Measurements from ENCODE around the gene CEP112. TPM values are rescaled to one million over a fixed set of nuclear protein-coding genes. Genes with fewer than 3 reads are reported as not detected.

Gene CEP112
- total RNA-seq, 1 experiment from 2014 or later = 9.5 TPM

DNA sequence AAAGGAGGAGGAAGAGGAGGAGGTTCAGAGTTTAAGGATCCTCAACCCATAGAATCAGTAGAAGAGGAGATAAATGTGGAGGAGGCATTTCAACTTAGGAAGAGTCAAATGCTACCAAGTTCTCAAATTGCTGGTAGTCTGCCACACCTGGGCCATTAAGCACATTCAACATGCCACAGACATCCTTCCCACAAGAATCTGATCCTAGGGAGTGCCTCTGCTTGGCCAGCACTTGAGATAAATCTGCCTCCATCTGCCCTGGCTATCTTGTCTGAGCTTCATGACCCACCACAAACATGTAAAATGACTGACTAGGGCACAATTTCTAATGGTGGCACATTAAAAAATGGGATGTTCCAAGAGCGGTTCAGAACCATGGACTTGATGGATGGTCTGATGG lies 593.2 kb downstream of the CEP112 start:
- no peak for DNase-seq (ENCODE audit: low read depth, low spot score)

DNA sequence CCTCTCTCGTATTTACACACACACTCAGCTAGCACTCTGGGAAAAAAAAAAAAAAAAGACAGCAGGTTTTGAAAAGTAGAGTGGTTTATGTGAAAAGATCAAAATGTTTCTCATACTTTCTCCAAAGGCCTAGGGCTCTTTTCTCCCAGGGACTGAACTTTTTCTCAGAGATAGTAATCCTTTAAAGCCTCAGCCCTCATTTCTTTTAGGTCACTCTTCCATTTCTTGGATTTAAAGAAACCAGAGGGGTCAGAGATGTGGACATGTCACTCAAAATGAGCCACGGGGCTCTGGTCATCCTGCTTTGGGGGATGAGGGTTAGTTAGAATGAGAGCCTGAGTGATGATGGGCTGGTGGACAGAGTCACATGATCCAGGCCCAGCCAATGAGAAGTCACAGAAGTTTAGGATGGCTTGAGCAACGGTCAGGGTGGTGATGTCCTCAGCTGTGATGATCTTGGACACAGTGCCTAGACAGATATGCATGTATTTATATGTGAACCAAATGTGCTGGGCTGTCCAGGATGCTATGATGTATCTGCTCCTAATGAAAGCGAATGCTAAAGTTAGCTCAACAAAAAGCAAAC lies 596.8 kb downstream of the CEP112 start:
- no peak for ATAC-seq

More for the DNA sequence above, 593.2 kb downstream of the CEP112 start:
- BruUV-seq (replicated peaks) = no TSS peak
- Histone ChIP-seq H3K27me3 (ENCODE audit: control insufficient read depth, insufficient read depth, low read length) (no peaks in the 10 kb centered on the region), H3K36me3 (ENCODE audit: control insufficient read depth, insufficient read depth, low read length) (no peaks in the 10 kb centered on the region), H3K4me3 (ENCODE audit: low read depth in 2 of 2, low read length in 2 of 2) (no peak overlapping the region), H3K4me1 (ENCODE audit: control insufficient read depth, insufficient read depth, low read length) (no peaks in the 10 kb centered on the region), H3K27ac (ENCODE audit: low read length) (no peak overlapping the region), H3K9me3 (ENCODE audit: control insufficient read depth, insufficient read depth, low read depth, low read length) (no peaks in the 10 kb centered on the region)
- intact Hi-C loops (cut with micrococcal nuclease; ENCODE audit: unreplicated experiment) = no loop called here
- no peak for ATAC-seq
- TF ChIP-seq TCF7L2 (IDR thresholded peaks at IDR 0.05; ENCODE audit: low read depth, low read length) (no peak), SIN3A (IDR thresholded peaks at IDR 0.05; ENCODE audit: borderline replicate concordance, insufficient read depth, low read depth, low read length) (no peak), POLR2AphosphoS5 (IDR thresholded peaks at IDR 0.05; ENCODE audit: low read depth, low read length) (no peak)
- TF ChIP-seq, protein P1, sequence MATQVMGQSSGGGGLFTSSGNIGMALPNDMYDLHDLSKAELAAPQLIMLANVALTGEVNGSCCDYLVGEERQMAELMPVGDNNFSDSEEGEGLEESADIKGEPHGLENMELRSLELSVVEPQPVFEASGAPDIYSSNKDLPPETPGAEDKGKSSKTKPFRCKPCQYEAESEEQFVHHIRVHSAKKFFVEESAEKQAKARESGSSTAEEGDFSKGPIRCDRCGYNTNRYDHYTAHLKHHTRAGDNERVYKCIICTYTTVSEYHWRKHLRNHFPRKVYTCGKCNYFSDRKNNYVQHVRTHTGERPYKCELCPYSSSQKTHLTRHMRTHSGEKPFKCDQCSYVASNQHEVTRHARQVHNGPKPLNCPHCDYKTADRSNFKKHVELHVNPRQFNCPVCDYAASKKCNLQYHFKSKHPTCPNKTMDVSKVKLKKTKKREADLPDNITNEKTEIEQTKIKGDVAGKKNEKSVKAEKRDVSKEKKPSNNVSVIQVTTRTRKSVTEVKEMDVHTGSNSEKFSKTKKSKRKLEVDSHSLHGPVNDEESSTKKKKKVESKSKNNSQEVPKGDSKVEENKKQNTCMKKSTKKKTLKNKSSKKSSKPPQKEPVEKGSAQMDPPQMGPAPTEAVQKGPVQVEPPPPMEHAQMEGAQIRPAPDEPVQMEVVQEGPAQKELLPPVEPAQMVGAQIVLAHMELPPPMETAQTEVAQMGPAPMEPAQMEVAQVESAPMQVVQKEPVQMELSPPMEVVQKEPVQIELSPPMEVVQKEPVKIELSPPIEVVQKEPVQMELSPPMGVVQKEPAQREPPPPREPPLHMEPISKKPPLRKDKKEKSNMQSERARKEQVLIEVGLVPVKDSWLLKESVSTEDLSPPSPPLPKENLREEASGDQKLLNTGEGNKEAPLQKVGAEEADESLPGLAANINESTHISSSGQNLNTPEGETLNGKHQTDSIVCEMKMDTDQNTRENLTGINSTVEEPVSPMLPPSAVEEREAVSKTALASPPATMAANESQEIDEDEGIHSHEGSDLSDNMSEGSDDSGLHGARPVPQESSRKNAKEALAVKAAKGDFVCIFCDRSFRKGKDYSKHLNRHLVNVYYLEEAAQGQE (IDR thresholded peaks at IDR 0.05; ENCODE audit: insufficient read depth in 1 of 2, low read depth in 2 of 2, low read length in 1 of 2) = no peak
- TF ChIP-seq, protein P2, sequence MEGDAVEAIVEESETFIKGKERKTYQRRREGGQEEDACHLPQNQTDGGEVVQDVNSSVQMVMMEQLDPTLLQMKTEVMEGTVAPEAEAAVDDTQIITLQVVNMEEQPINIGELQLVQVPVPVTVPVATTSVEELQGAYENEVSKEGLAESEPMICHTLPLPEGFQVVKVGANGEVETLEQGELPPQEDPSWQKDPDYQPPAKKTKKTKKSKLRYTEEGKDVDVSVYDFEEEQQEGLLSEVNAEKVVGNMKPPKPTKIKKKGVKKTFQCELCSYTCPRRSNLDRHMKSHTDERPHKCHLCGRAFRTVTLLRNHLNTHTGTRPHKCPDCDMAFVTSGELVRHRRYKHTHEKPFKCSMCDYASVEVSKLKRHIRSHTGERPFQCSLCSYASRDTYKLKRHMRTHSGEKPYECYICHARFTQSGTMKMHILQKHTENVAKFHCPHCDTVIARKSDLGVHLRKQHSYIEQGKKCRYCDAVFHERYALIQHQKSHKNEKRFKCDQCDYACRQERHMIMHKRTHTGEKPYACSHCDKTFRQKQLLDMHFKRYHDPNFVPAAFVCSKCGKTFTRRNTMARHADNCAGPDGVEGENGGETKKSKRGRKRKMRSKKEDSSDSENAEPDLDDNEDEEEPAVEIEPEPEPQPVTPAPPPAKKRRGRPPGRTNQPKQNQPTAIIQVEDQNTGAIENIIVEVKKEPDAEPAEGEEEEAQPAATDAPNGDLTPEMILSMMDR (IDR thresholded peaks at IDR 0.05) = no peak
- in situ Hi-C loops (cut with HindIII; ENCODE audit: low pct_unique_long_range_greater_than_20kb, low sequenced_read_pairs) = no loop called here
- POLR2A ChIA-PET = no interaction called here
- CTCF ChIA-PET = no interaction called here

More for the DNA sequence above, 596.8 kb downstream of the CEP112 start:
- H3K27me3 ChIP-seq (ENCODE audit: control insufficient read depth, insufficient read depth, low read length) = no peaks in the 10 kb centered on the region
- H3K36me3 ChIP-seq (ENCODE audit: control insufficient read depth, insufficient read depth, low read length) = no peaks in the 10 kb centered on the region
- intact Hi-C loops (cut with micrococcal nuclease; ENCODE audit: unreplicated experiment) (no loop called here), in situ Hi-C loops (cut with HindIII; ENCODE audit: low pct_unique_long_range_greater_than_20kb, low sequenced_read_pairs) (no loop called here)
- no peaks in the 10 kb centered on the region for H3K4me1 ChIP-seq (ENCODE audit: control insufficient read depth, insufficient read depth, low read length)
- no peak for DNase-seq (ENCODE audit: low read depth, low spot score)
- ChIA-PET CTCF (no interaction called here), POLR2A (no interaction called here)
- H3K27ac ChIP-seq (ENCODE audit: low read length) = no peak overlapping the region
- no TSS peak for BruUV-seq (replicated peaks)
- TF ChIP-seq, protein P2 (IDR thresholded peaks at IDR 0.05) = no peak
- no peak for TF ChIP-seq TCF7L2 (IDR thresholded peaks at IDR 0.05; ENCODE audit: low read depth, low read length)
- no peak for TF ChIP-seq SIN3A (IDR thresholded peaks at IDR 0.05; ENCODE audit: borderline replicate concordance, insufficient read depth, low read depth, low read length)
- TF ChIP-seq POLR2AphosphoS5 (IDR thresholded peaks at IDR 0.05; ENCODE audit: low read depth, low read length) = no peak
- TF ChIP-seq, protein P1 (IDR thresholded peaks at IDR 0.05; ENCODE audit: insufficient read depth in 1 of 2, low read depth in 2 of 2, low read length in 1 of 2) = no peak
- no peaks in the 10 kb centered on the region for H3K9me3 ChIP-seq (ENCODE audit: control insufficient read depth, insufficient read depth, low read depth, low read length)
- no peak overlapping the region for H3K4me3 ChIP-seq (ENCODE audit: low read depth in 2 of 2, low read length in 2 of 2)
